Keratinocyte (primary cell): ENCODE measurements around the gene KASH5. TPM values are rescaled to one million over a fixed set of nuclear protein-coding genes. Genes with fewer than 3 reads are reported as not detected.

Experiments
- DNase-seq: peaks from one replicate; pipeline ENCODE4 v3.0.0-alpha.2; 2011; ENCODE audit warnings: low read depth, missing footprints, low spot score
- FAIRE-seq: peaks from 2 replicates; lab custom pipeline; 2011; peaks lifted over from hg19 to GRCh38; lab: Jason Lieb, UNC
- H2AFZ ChIP-seq: 2 replicates; pipeline ENCODE4 v1.6.0; 2012; ENCODE audit warnings: low read length, control low read depth, inconsistent platforms; ENCODE audit not compliant: control insufficient read depth
- H3K27ac ChIP-seq: 2 replicates; pipeline ENCODE4 v1.5.1; 2011; ENCODE audit warnings: low read length; ENCODE audit not compliant: control insufficient read depth, insufficient read depth
- H3K27me3 ChIP-seq: 3 replicates; pipeline ENCODE4 v1.6.0; 2011; ENCODE audit warnings: low read length; ENCODE audit not compliant: control insufficient read depth, insufficient read depth; ENCODE audit errors: extremely low read depth
- H3K36me3 ChIP-seq, 2 experiments: 2 replicates in 1 of 2; 3 replicates in 1 of 2; pipeline ENCODE4 v1.5.1; 2011; ENCODE audit warnings: low read length in 2 of 2, mild to moderate bottlenecking in 1 of 2; ENCODE audit not compliant: control insufficient read depth in 2 of 2, insufficient read depth in 2 of 2; ENCODE audit errors: extremely low read depth in 1 of 2
- H3K4me1 ChIP-seq: 3 replicates; pipeline ENCODE4 v1.5.1; 2011; ENCODE audit warnings: low read length; ENCODE audit not compliant: control insufficient read depth, insufficient read depth; ENCODE audit errors: extremely low read depth
- H3K4me2 ChIP-seq: 3 replicates; pipeline ENCODE4 v1.6.0; 2011; ENCODE audit warnings: low read depth, low read length; ENCODE audit not compliant: control insufficient read depth, insufficient read depth; ENCODE audit errors: extremely low read depth
- H3K4me3 ChIP-seq, 3 experiments: fragments of 200-600 bp in 1 of 3; sonication (generic) in 1 of 3; 2 replicates in 2 of 3; 3 replicates in 1 of 3; pipeline ENCODE4 v1.5.1; 2011 to 2016; ENCODE audit warnings: low read length in 3 of 3, mild to moderate bottlenecking in 3 of 3, control low read depth in 2 of 3, inconsistent platforms in 1 of 3, low read depth in 1 of 3, mixed read lengths in 1 of 3, mixed run types in 1 of 3, moderate library complexity in 1 of 3; ENCODE audit not compliant: control insufficient read depth in 2 of 3, insufficient read depth in 2 of 3; ENCODE audit errors: extremely low read depth in 1 of 3
- H3K79me2 ChIP-seq: 2 replicates; pipeline ENCODE4 v1.6.0; 2012; ENCODE audit warnings: low read length; ENCODE audit not compliant: control insufficient read depth, insufficient read depth
- H3K9ac ChIP-seq: 3 replicates; pipeline ENCODE4 v1.6.0; 2011; ENCODE audit warnings: low read length; ENCODE audit not compliant: control insufficient read depth, insufficient read depth; ENCODE audit errors: extremely low read depth
- H3K9me1 ChIP-seq: 3 replicates; pipeline ENCODE4 v1.6.0; 2011; ENCODE audit warnings: low read length; ENCODE audit not compliant: control insufficient read depth, insufficient read depth; ENCODE audit errors: extremely low read depth
- H3K9me3 ChIP-seq: 2 replicates; pipeline ENCODE4 v1.5.1; 2012; ENCODE audit warnings: low read depth, low read length; ENCODE audit not compliant: control insufficient read depth
- H4K20me1 ChIP-seq: 3 replicates; pipeline ENCODE4 v1.6.0; 2011; ENCODE audit warnings: low read length; ENCODE audit not compliant: control insufficient read depth, insufficient read depth; ENCODE audit errors: extremely low read depth
- CTCF ChIP-seq, 3 experiments: IDR thresholded peaks in 1 of 3; conservative IDR thresholded peaks in 1 of 3; optimal IDR thresholded peaks in 1 of 3; 2 replicates in 2 of 3; 3 replicates in 1 of 3; pipeline versions ENCODE3 to v1.5.1; 2011; ENCODE audit warnings: low read length in 3 of 3, mild to moderate bottlenecking in 3 of 3, moderate library complexity in 2 of 3, control low read depth in 1 of 3, inconsistent platforms in 1 of 3; ENCODE audit not compliant: insufficient read depth in 2 of 3; ENCODE audit errors: extremely low read depth in 1 of 3
- EZH2 ChIP-seq: IDR thresholded peaks from one replicate; pipeline ENCODE4 v1.6.1; 2012; ENCODE audit warnings: inconsistent platforms, mild to moderate bottlenecking, low read length, moderate library complexity
- dilution Hi-C: fragments of 300-500 bp; cut with MboI; formaldehyde crosslinking; loops from one replicate; pipeline ENCODE4 v1.7.0; 2020; ENCODE audit warnings: low sequenced_read_pairs; ENCODE audit not compliant: extremely low pct_ligation_motif_present
- polyA plus RNA-seq, 5 experiments: library from polyadenylated mRNA; depleted of rRNA in 3 of 5; stranded (reverse) in 3 of 5; stranded (forward) in 1 of 5; unstranded in 1 of 5; fragments of >200 nt; gene quantifications; 1 replicate in 1 of 5; 2 replicates in 3 of 5; 3 replicates in 1 of 5; pipeline versions ENCODE4 v1.2.1 to v1.2.3, GENCODE V29; 2011 to 2012; ENCODE audit warnings: missing spikeins in 2 of 5, low read depth in 1 of 5, low replicate concordance in 1 of 5

Gene KASH5
- polyA plus RNA-seq, 1 donor (not counting 4 experiments of a cell fraction or from before 2014, with no cell fraction given), result not detected

GRCh38 chr19:49434907-49435583, 47.0 kb downstream of the KASH5 start:
- H3K79me2 ChIP-seq, result no peaks in the 10 kb centered on the region
- no peak overlapping the region for H3K4me3 ChIP-seq
- no peak overlapping the region for H3K4me2 ChIP-seq
- H2AFZ ChIP-seq, result no peak overlapping the region
- no peak for TF ChIP-seq CTCF (optimal IDR thresholded peaks at IDR 0.05 in 1 of 3, IDR thresholded peaks at IDR 0.05 in 1 of 3, conservative IDR thresholded peaks at IDR 0.05 in 1 of 3; ENCODE audit: extremely low read depth in 1 of 3, insufficient read depth in 2 of 3, low read length in 3 of 3)
- no peak for TF ChIP-seq EZH2
- dilution Hi-C loops, result no loop called here
- no peaks in the 10 kb centered on the region for H3K9me3 ChIP-seq
- DNase-seq (no peak), FAIRE-seq (no peak)
- no peaks in the 10 kb centered on the region for H3K9me1 ChIP-seq
- H3K9ac ChIP-seq, result no peak overlapping the region
- no peak overlapping the region for H3K27ac ChIP-seq
- H4K20me1 ChIP-seq, result no peaks in the 10 kb centered on the region
- H3K4me1 ChIP-seq, result no peaks in the 10 kb centered on the region
- H3K36me3 ChIP-seq, result no peaks in the 10 kb centered on the region
- H3K27me3 ChIP-seq, result peaks cover 97% of the 10 kb centered on the region

DNA sequence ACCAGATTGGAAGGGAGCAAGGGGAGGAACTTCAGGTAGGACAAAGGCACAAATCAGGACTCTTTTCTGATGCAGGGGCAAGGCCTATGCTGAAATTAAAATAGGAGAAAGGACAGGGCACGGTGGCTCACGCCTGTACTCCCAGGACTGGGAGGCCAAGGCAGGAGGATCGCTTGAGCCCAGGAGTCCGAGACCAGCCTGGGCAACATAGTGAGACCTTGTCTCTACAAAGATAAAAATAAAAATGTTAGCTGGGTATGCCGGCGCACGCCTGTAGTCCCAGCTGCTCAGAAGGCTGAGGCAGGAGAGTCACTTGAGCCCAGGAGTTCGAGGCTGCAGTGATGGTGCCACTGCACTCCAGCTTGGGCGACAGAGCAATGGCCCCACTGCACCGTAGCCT, 47.6 kb downstream of the KASH5 start:
- DNase-seq (no peak), FAIRE-seq (no peak)
- Histone ChIP-seq H3K4me1 (no peaks in the 10 kb centered on the region), H3K79me2 (no peaks in the 10 kb centered on the region), H3K27me3 (peaks cover 97% of the 10 kb centered on the region), H3K9me1 (no peaks in the 10 kb centered on the region), H2AFZ (no peak overlapping the region), H3K27ac (no peak overlapping the region), H3K4me3 (no peak overlapping the region), H4K20me1 (no peaks in the 10 kb centered on the region), H3K4me2 (no peak overlapping the region), H3K9ac (no peak overlapping the region), H3K9me3 (no peaks in the 10 kb centered on the region), H3K36me3 (no peaks in the 10 kb centered on the region)
- dilution Hi-C loops, result no loop called here
- TF ChIP-seq EZH2, result no peak
- no peak for TF ChIP-seq CTCF (optimal IDR thresholded peaks at IDR 0.05 in 1 of 3, IDR thresholded peaks at IDR 0.05 in 1 of 3, conservative IDR thresholded peaks at IDR 0.05 in 1 of 3; ENCODE audit: extremely low read depth in 1 of 3, insufficient read depth in 2 of 3, low read length in 3 of 3)
